ENCODE data around the gene RGS3. TPM values are rescaled to one million over a fixed set of nuclear protein-coding genes. Genes with fewer than 3 reads are reported as not detected.

The RGS3 gene
- total RNA-seq, 1 donor from 2014 or later: 92.5 TPM

DNA sequence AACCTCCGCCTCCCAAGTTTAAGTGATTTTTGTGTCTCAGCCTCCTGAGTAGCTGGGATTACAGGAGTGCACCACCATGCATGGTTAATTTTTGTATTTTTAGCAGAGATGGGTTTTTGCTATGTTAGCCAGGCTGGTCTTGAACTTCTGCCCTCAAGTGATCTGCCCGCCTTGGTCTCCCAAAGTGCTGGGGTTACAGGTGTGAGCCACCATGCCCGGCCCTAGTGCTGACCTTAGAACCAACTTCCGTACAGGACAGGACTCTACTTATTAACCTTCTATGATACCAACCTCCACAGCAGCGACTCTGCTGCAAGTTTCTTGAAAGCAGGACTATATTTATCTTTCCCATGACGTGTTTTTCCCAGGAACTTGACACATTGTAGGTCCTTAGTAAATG, 176.9 kb downstream of the RGS3 start:
- no peak overlapping the region for H3K9ac ChIP-seq (ENCODE audit: low read length)
- no peaks in the 10 kb centered on the region for H3K36me3 ChIP-seq (ENCODE audit: insufficient read depth, low read length)
- TF ChIP-seq, protein P1, sequence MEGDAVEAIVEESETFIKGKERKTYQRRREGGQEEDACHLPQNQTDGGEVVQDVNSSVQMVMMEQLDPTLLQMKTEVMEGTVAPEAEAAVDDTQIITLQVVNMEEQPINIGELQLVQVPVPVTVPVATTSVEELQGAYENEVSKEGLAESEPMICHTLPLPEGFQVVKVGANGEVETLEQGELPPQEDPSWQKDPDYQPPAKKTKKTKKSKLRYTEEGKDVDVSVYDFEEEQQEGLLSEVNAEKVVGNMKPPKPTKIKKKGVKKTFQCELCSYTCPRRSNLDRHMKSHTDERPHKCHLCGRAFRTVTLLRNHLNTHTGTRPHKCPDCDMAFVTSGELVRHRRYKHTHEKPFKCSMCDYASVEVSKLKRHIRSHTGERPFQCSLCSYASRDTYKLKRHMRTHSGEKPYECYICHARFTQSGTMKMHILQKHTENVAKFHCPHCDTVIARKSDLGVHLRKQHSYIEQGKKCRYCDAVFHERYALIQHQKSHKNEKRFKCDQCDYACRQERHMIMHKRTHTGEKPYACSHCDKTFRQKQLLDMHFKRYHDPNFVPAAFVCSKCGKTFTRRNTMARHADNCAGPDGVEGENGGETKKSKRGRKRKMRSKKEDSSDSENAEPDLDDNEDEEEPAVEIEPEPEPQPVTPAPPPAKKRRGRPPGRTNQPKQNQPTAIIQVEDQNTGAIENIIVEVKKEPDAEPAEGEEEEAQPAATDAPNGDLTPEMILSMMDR (IDR thresholded peaks at IDR 0.05; ENCODE audit: insufficient read depth, low read depth, low read length): no peak
- TF ChIP-seq EZH2 (IDR thresholded peaks at IDR 0.05; ENCODE audit: insufficient read depth, low read length): no peak
- no peak overlapping the region for H3K4me3 Mint-ChIP-seq (ENCODE audit: unreplicated experiment)
- H3K9me3 Mint-ChIP-seq (ENCODE audit: unreplicated experiment): peaks cover 2% of the 10 kb centered on the region
- peaks cover 7% of the 10 kb centered on the region for H3K4me1 Mint-ChIP-seq (ENCODE audit: low read depth, unreplicated experiment)
- H3K4me3 ChIP-seq (ENCODE audit: insufficient read depth, low read depth, low read length): no peak overlapping the region
- no peaks in the 10 kb centered on the region for H3K36me3 Mint-ChIP-seq (ENCODE audit: low read depth, unreplicated experiment)
- no peak overlapping the region for H3K27ac Mint-ChIP-seq (ENCODE audit: unreplicated experiment)
- no peaks in the 10 kb centered on the region for H3K9me3 ChIP-seq (ENCODE audit: insufficient read depth, low read depth, low read length)
- H3K4me1 ChIP-seq (ENCODE audit: insufficient read depth, low read length): peaks cover 5% of the 10 kb centered on the region
- H3K27me3 ChIP-seq (ENCODE audit: insufficient read depth, low read length): no peaks in the 10 kb centered on the region
- no peak overlapping the region for H2AFZ ChIP-seq (ENCODE audit: low read depth, low read length)
- H4K20me1 ChIP-seq (ENCODE audit: insufficient read depth, low read length): no peaks in the 10 kb centered on the region
- H3K79me2 ChIP-seq (ENCODE audit: insufficient read depth, low read length): no peaks in the 10 kb centered on the region
- H3K27me3 Mint-ChIP-seq (ENCODE audit: low read depth, unreplicated experiment): no peaks in the 10 kb centered on the region
- H3K4me2 ChIP-seq (ENCODE audit: low read length): no peak overlapping the region
- FAIRE-seq: no peak
- DNase-seq (ENCODE audit: low read depth): no peak
- no peak overlapping the region for H3K27ac ChIP-seq (ENCODE audit: low read depth, low read length)

DNA sequence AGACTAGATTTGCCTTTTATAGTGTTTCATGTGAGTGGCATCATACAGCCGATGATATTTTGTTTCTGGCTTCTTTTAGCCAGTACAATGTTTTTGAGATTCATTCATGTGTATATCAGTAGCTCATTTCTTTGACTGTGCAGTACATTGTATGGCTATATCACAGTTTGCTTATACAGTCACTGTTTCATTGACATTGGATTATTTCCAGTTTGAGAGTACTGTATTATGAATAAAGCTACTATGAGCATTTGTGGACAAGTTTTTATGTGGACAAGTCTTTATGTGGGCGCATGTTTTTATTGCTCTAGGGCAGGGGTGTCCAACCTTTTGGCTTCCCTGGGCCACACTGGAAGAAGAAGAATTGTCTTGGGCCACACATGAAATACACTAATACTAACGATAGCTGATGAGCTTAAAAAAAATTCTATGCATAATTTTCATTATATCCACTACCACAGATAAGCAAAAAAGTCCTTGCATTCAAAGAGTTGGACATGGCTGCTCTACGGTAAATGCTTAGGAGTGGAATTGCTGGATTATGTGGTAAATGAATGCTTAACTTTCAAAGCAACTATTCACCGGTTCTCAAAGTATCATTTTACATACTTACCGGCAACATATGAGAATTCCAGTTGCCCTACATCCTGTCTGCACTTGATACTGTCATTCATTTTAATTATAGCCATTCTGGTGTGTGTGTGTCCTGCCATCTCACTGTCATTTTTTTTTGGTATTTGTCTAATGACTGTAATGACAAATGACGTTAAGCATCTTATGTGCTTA, 177.8 kb downstream of the RGS3 start:
- DNase-seq (ENCODE audit: low read depth): no peak
- no peaks in the 10 kb centered on the region for H3K27me3 ChIP-seq (ENCODE audit: insufficient read depth, low read length)
- peaks cover 3% of the 10 kb centered on the region for H3K27me3 Mint-ChIP-seq (ENCODE audit: low read depth, unreplicated experiment)

More for the DNA sequence above, 177.8 kb downstream of the RGS3 start:
- Histone ChIP-seq H3K4me3 (ENCODE audit: insufficient read depth, low read depth, low read length) (no peak overlapping the region), H3K27ac (ENCODE audit: low read depth, low read length) (no peak overlapping the region), H3K36me3 (ENCODE audit: insufficient read depth, low read length) (no peaks in the 10 kb centered on the region), H3K4me2 (ENCODE audit: low read length) (no peak overlapping the region), H4K20me1 (ENCODE audit: insufficient read depth, low read length) (no peaks in the 10 kb centered on the region), H3K4me1 (ENCODE audit: insufficient read depth, low read length) (no peaks in the 10 kb centered on the region), H3K79me2 (ENCODE audit: insufficient read depth, low read length) (no peaks in the 10 kb centered on the region), H2AFZ (ENCODE audit: low read depth, low read length) (no peak overlapping the region), H3K9ac (ENCODE audit: low read length) (no peak overlapping the region), H3K9me3 (ENCODE audit: insufficient read depth, low read depth, low read length) (no peaks in the 10 kb centered on the region)
- Mint-ChIP-seq H3K36me3 (ENCODE audit: low read depth, unreplicated experiment) (no peaks in the 10 kb centered on the region), H3K9me3 (ENCODE audit: unreplicated experiment) (peaks cover 2% of the 10 kb centered on the region), H3K4me3 (ENCODE audit: unreplicated experiment) (no peak overlapping the region), H3K27ac (ENCODE audit: unreplicated experiment) (no peak overlapping the region), H3K4me1 (ENCODE audit: low read depth, unreplicated experiment) (no peaks in the 10 kb centered on the region)
- TF ChIP-seq, protein P1 (IDR thresholded peaks at IDR 0.05; ENCODE audit: insufficient read depth, low read depth, low read length): no peak
- TF ChIP-seq EZH2 (IDR thresholded peaks at IDR 0.05; ENCODE audit: insufficient read depth, low read length): no peak
- no peak for FAIRE-seq

Measured in astrocyte (in vitro differentiated cells and primary cell).